C4-2B (cell line): Measurements from ENCODE around the gene BTBD9.

Experiments
- CTCF ChIP-seq: fragments of 450-650 bp; conservative IDR thresholded peaks from 2 replicates; pipeline ENCODE4 v1.5.1; 2017; ENCODE audit warnings: mild to moderate bottlenecking
- ZFX ChIP-seq: fragments of 450-650 bp; IDR thresholded peaks from 2 replicates; pipeline ENCODE4 v1.6.1; 2017

GRCh38 chr6:38676974-38677544 is 37.3 kb upstream of the BTBD9 start:
- TF ChIP-seq CTCF, result no peak
- no peak for TF ChIP-seq ZFX
